B cell (primary cell): ENCODE data around the gene CPSF6. TPM values are rescaled to one million over a fixed set of nuclear protein-coding genes. Genes with fewer than 3 reads are reported as not detected.

ENCODE experiments used
- ATAC-seq: fragments of 200-7000 bp; cut with Tn5 transposase; one replicate; pipeline ENCODE4 v1.10.0; 2021; ENCODE audit warnings: low read depth, mild to moderate bottlenecking, moderate number of reproducible peaks, moderate library complexity
- CTCF ChIA-PET: fragments of 350-600 bp; sonication (Branson Sonifier 250); formaldehyde crosslinking; loops from one replicate; lab custom pipeline; 2021; ENCODE audit warnings: antibody characterized with exemption, inconsistent platforms; lab: Charles Lee
- POLR2A ChIA-PET: fragments of 350-600 bp; sonication (Branson Sonifier 250); formaldehyde crosslinking; loops from one replicate; lab custom pipeline; 2021; ENCODE audit warnings: antibody characterized with exemption; lab: Charles Lee
- DNase-seq: peaks from one replicate; pipeline ENCODE4 v3.0.0; 2013
- H2AFZ ChIP-seq: 2 replicates; pipeline ENCODE4 v1.6.1; 2012; ENCODE audit warnings: mild to moderate bottlenecking, low read depth, low read length; ENCODE audit not compliant: insufficient read depth, poor library complexity, severe bottlenecking
- H3K27ac ChIP-seq, 2 donors: 1 replicate in 1 of 2; 2 replicates in 1 of 2; pipeline ENCODE4 v1.5.1; 2012 to 2013; ENCODE audit warnings: low read length in 2 of 2, mild to moderate bottlenecking in 2 of 2, moderate library complexity in 1 of 2
- H3K27me3 ChIP-seq, 4 experiments: fragments of 200-600 bp in 1 of 4; sonication (generic) in 1 of 4; replicated peaks in 1 of 4; 1 replicate in 2 of 4; 2 replicates in 2 of 4; pipeline versions ENCODE4 v1.6.1 to v1.7.0; 2013 to 2016; ENCODE audit warnings: low read length in 3 of 4, mild to moderate bottlenecking in 2 of 4, mixed read lengths in 1 of 4, moderate library complexity in 1 of 4; ENCODE audit not compliant: insufficient read depth in 4 of 4, control insufficient read depth in 3 of 4; ENCODE audit errors: control extremely low read depth in 1 of 4
- H3K36me3 ChIP-seq, 2 experiments: replicated peaks in 1 of 2; 1 replicate in 1 of 2; 2 replicates in 1 of 2; pipeline versions ENCODE4 v1.6.1 to v1.7.1; 2013; ENCODE audit warnings: low read length in 1 of 2; ENCODE audit not compliant: insufficient read depth in 2 of 2, control insufficient read depth in 1 of 2; ENCODE audit errors: control extremely low read depth in 1 of 2, extremely low read depth in 1 of 2
- H3K4me1 ChIP-seq, 2 donors: fragments of 200-600 bp in 1 of 2; sonication (generic) in 1 of 2; 1 replicate in 1 of 2; 2 replicates in 1 of 2; pipeline versions ENCODE4 v1.5.1 to v1.6.1; 2013 to 2017; ENCODE audit warnings: low read length in 2 of 2; ENCODE audit not compliant: control insufficient read depth in 2 of 2, insufficient read depth in 2 of 2
- H3K4me2 ChIP-seq: replicated peaks from 2 replicates; pipeline ENCODE3; 2012; ENCODE audit warnings: mild to moderate bottlenecking, low read depth, low read length; ENCODE audit not compliant: poor library complexity, severe bottlenecking
- H3K4me3 ChIP-seq, 5 experiments: fragments of 200-600 bp in 1 of 5; sonication (generic) in 1 of 5; 1 replicate in 3 of 5; 2 replicates in 2 of 5; pipeline versions ENCODE4 v1.5.1 to v1.7.0; 2011 to 2016; ENCODE audit warnings: low read length in 4 of 5, mild to moderate bottlenecking in 4 of 5, low read depth in 2 of 5, control low read depth in 1 of 5, moderate library complexity in 1 of 5; ENCODE audit not compliant: insufficient read depth in 1 of 5; ENCODE audit errors: control extremely low read depth in 1 of 5, extremely low read depth in 1 of 5
- H3K79me2 ChIP-seq: fragments of 200-600 bp; sonication (generic); one replicate; pipeline ENCODE4 v1.6.0; 2016; ENCODE audit warnings: low read length; ENCODE audit not compliant: control insufficient read depth, insufficient read depth
- H3K9ac ChIP-seq: fragments of 200-600 bp; sonication (generic); 2 replicates; pipeline ENCODE4 v1.6.1; 2017; ENCODE audit warnings: mild to moderate bottlenecking, low read length, moderate library complexity
- H3K9me3 ChIP-seq, 3 donors: one replicate each; pipeline versions ENCODE4 v1.6.1 to v1.7.1; 2013; ENCODE audit warnings: low read length in 2 of 3; ENCODE audit not compliant: control insufficient read depth in 2 of 3, insufficient read depth in 1 of 3; ENCODE audit errors: control extremely low read depth in 1 of 3
- H4K20me1 ChIP-seq: 2 replicates; pipeline ENCODE4 v1.6.0; 2012; ENCODE audit warnings: mild to moderate bottlenecking, low read length; ENCODE audit not compliant: insufficient read depth, control insufficient read depth, poor library complexity, severe bottlenecking
- H3K27ac Mint-ChIP-seq: one replicate; pipeline ENCODE4 v1.8.0; 2021; ENCODE audit warnings: mixed read lengths
- H3K27me3 Mint-ChIP-seq: one replicate; pipeline ENCODE4 v1.8.0; 2021; ENCODE audit warnings: mixed read lengths
- H3K4me1 Mint-ChIP-seq: one replicate; pipeline ENCODE4 v1.8.0; 2021; ENCODE audit warnings: mixed read lengths
- H3K4me3 Mint-ChIP-seq: one replicate; pipeline ENCODE4 v1.8.0; 2021; ENCODE audit warnings: mixed read lengths
- H3K9me3 Mint-ChIP-seq: one replicate; pipeline ENCODE4 v1.8.0; 2022; ENCODE audit warnings: mixed read lengths; ENCODE audit not compliant: insufficient read depth
- EZH2 ChIP-seq: IDR thresholded peaks from 2 replicates; pipeline ENCODE4 v1.6.1; 2012; ENCODE audit warnings: borderline replicate concordance, low read depth, mild to moderate bottlenecking, moderate library complexity, low read length; ENCODE audit not compliant: insufficient read depth, poor library complexity, severe bottlenecking
- WGBS: methylation state at CpG from one replicate; pipeline ENCODE4 v1.1.5; 2013; ENCODE audit warnings: missing lambda C conversion rate; ENCODE audit not compliant: insufficient coverage; 5-methylcytosine and 5-hydroxymethylcytosine counted together
- intact Hi-C: fragments of 100-400 bp; cut with micrococcal nuclease; formaldehyde crosslinking; loops from one replicate; pipeline ENCODE4 v1.10.0; 2022
- polyA plus RNA-seq: library from polyadenylated mRNA; depleted of rRNA; stranded (reverse); fragments of >200 nt; gene quantifications from 2 replicates; pipeline ENCODE4 v1.2.3, GENCODE V29; 2012
- total RNA-seq, 2 donors: library from RNA; stranded (reverse); fragments of 120-200 nt in 1 of 2; gene quantifications; 1 replicate in 1 of 2; 2 replicates in 1 of 2; pipeline versions ENCODE4 v1.2.3 to v1.2.4, GENCODE V29; 2013 to 2022
- TF ChIP-seq, protein P1 (sequence below): fragments of 200-600 bp; IDR thresholded peaks from one replicate; pipeline ENCODE4 v1.8.0; 2022; ENCODE audit warnings: antibody characterized with exemption, mild to moderate bottlenecking

The CPSF6 gene
- total and polyA plus RNA-seq, 2 donors (not counting 1 experiment from before 2014, with no cell fraction given), result 22.3 to 108 TPM

DNA sequence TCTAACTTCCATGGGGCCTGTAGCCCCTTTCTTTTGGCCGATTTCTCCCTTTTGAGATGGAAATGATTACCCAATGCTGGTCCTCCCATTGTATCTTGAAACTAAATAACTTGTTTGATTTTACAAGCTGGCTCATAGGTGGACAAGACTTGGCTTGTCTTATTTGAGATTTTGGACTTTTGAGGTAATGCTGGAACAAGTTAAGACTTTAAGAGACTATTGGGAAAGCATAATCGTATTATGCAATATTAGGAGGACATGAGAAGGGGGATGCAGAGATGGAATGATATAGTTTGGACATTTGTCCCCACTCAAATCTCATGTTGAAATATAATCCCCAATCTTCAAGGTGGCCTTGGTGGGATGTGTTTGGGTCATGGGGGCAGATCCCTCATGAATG lies 59.6 kb downstream of the CPSF6 start:
- H3K9ac ChIP-seq, result no peak overlapping the region
- ATAC-seq (no peak), DNase-seq (no peak)
- TF ChIP-seq, protein P1, sequence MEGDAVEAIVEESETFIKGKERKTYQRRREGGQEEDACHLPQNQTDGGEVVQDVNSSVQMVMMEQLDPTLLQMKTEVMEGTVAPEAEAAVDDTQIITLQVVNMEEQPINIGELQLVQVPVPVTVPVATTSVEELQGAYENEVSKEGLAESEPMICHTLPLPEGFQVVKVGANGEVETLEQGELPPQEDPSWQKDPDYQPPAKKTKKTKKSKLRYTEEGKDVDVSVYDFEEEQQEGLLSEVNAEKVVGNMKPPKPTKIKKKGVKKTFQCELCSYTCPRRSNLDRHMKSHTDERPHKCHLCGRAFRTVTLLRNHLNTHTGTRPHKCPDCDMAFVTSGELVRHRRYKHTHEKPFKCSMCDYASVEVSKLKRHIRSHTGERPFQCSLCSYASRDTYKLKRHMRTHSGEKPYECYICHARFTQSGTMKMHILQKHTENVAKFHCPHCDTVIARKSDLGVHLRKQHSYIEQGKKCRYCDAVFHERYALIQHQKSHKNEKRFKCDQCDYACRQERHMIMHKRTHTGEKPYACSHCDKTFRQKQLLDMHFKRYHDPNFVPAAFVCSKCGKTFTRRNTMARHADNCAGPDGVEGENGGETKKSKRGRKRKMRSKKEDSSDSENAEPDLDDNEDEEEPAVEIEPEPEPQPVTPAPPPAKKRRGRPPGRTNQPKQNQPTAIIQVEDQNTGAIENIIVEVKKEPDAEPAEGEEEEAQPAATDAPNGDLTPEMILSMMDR, result no peak
- no peak for TF ChIP-seq EZH2
- H3K79me2 ChIP-seq, result no peaks in the 10 kb centered on the region
- 88% methylated on average over 1 of the region's 2 CpGs for WGBS
- H3K4me1 ChIP-seq, result no peaks in the 10 kb centered on the region
- Mint-ChIP-seq H3K27ac (no peak overlapping the region), H3K4me3 (no peak overlapping the region), H3K27me3 (no peaks in the 10 kb centered on the region), H3K9me3 (no peaks in the 10 kb centered on the region), H3K4me1 (no peaks in the 10 kb centered on the region)
- intact Hi-C loops, result no loop called here
- no peak overlapping the region for H3K4me3 ChIP-seq
- H3K9me3 ChIP-seq, result peaks cover 0 to 7% (median 0%) of the 10 kb centered on the region in 3 donors
- H2AFZ ChIP-seq, result no peak overlapping the region
- no peaks in the 10 kb centered on the region for H3K36me3 ChIP-seq
- ChIA-PET POLR2A (no interaction called here), CTCF (interaction anchor here (2.1 to 2.2 kb wide), 2 partner anchors 21 to 271 kb away, joined by 5 to 13 read pairs; no protein-coding TSS in a partner anchor)
- H3K27ac ChIP-seq, result no peak overlapping the region
- no peaks in the 10 kb centered on the region for H3K27me3 ChIP-seq
- H3K4me2 ChIP-seq, result no peak overlapping the region
- H4K20me1 ChIP-seq, result no peaks in the 10 kb centered on the region

DNA sequence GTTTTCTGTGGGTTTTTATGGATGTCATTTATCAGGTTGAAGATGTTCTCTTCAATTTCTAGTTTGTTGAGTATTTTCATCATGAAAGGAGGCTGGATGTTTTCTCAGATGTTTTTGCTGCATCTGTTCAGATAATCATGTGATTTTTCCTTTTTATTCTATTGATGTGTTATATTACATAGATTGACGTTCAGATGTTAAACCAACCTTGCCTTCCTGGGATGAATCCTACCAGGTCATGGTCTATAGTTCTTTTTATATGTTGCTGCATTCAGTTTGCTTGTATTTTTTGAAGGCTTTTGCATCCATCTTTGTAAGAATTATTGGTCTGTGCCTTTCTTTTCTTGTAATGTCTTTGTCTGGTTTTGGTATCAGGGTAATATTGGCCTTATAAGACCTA lies 64.9 kb downstream of the CPSF6 start:
- Histone ChIP-seq H3K9ac (no peak overlapping the region), H3K27me3 (peaks cover 0 to 3% (median 0%) of the 10 kb centered on the region in 4 experiments), H2AFZ (no peak overlapping the region), H3K9me3 (peaks cover 0 to 2% (median 0%) of the 10 kb centered on the region in 3 donors), H3K79me2 (no peaks in the 10 kb centered on the region), H3K27ac (no peak overlapping the region), H3K36me3 (no peaks in the 10 kb centered on the region), H3K4me3 (no peak overlapping the region), H3K4me1 (no peaks in the 10 kb centered on the region), H4K20me1 (no peaks in the 10 kb centered on the region), H3K4me2 (no peak overlapping the region)
- TF ChIP-seq, protein P1, result no peak
- no peak for TF ChIP-seq EZH2
- POLR2A ChIA-PET, result no interaction called here
- DNase-seq (no peak), ATAC-seq (no peak)
- intact Hi-C loops, result no loop called here
- H3K27me3 Mint-ChIP-seq, result peaks cover 10% of the 10 kb centered on the region
- CTCF ChIA-PET, result no interaction called here
- no peak overlapping the region for H3K4me3 Mint-ChIP-seq
- no CpG with 5 or more reads among the region's 1 CpG for WGBS
- H3K9me3 Mint-ChIP-seq, result peaks cover 9% of the 10 kb centered on the region
- no peak overlapping the region for H3K27ac Mint-ChIP-seq
- H3K4me1 Mint-ChIP-seq, result no peaks in the 10 kb centered on the region
